Right kidney (tissue), 9 donors: ENCODE results near the gene MARCHF9.
"Not testable (repeated sequence)": the region's sequence is repeated elsewhere in the genome, so short reads cannot be mapped to it uniquely, and the experiment has no call there.

Source experiments
- DNase-seq: peaks from one replicate; pipeline ENCODE4 v3.0.0-alpha.2; 2016
- long read RNA-seq, 8 donors: transcript quantifications; one replicate each; lab custom pipeline, GENCODE V29; 2026

Gene MARCHF9, protein sequence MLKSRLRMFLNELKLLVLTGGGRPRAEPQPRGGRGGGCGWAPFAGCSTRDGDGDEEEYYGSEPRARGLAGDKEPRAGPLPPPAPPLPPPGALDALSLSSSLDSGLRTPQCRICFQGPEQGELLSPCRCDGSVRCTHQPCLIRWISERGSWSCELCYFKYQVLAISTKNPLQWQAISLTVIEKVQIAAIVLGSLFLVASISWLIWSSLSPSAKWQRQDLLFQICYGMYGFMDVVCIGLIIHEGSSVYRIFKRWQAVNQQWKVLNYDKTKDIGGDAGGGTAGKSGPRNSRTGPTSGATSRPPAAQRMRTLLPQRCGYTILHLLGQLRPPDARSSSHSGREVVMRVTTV
- long read RNA-seq, donor 1, transcript MARCH9-201 (4 exons, 2,982 nt), result major isoform, 7 of 10 reads
- long read RNA-seq, donor 1, partial matches to known transcripts, result 0 of 10 reads
- long read RNA-seq, donor 1, other reads (novel, unspliced or antisense), result 0 of 10 reads
- long read RNA-seq, donor 2, transcript MARCH9-201 (4 exons, 2,982 nt), result major isoform, 5 of 6 reads
- long read RNA-seq, donor 2, partial matches to known transcripts, result 0 of 6 reads
- long read RNA-seq, donor 2, other reads (novel, unspliced or antisense), result 0 of 6 reads
- long read RNA-seq, donor 3, transcript MARCH9-201 (4 exons, 2,982 nt), result major isoform, 7 of 8 reads
- long read RNA-seq, donor 3, partial matches to known transcripts, result 0 of 8 reads
- long read RNA-seq, donor 3, other reads (novel, unspliced or antisense), result 0 of 8 reads
- long read RNA-seq, donor 4, transcript MARCH9-203 (2 exons, 830 nt), result major isoform, 5 of 15 reads
- long read RNA-seq, donor 4, transcript MARCH9-201 (4 exons, 2,982 nt), result major isoform, 5 of 15 reads
- long read RNA-seq, donor 4, transcript MARCH9-202 (2 exons, 1,668 nt), result major isoform, 5 of 15 reads
- long read RNA-seq, donor 4, partial matches to known transcripts, result 0 of 15 reads
- long read RNA-seq, donor 4, other reads (novel, unspliced or antisense), result 0 of 15 reads
- long read RNA-seq, donor 5, transcript MARCH9-201 (4 exons, 2,982 nt), result major isoform, 6 of 8 reads
- long read RNA-seq, donor 5, partial matches to known transcripts, result 0 of 8 reads
- long read RNA-seq, donor 5, other reads (novel, unspliced or antisense), result 0 of 8 reads
- long read RNA-seq, donor 6, transcript MARCH9-201 (4 exons, 2,982 nt), result major isoform, 11 of 14 reads
- long read RNA-seq, donor 6, partial matches to known transcripts, result 0 of 14 reads
- long read RNA-seq, donor 6, other reads (novel, unspliced or antisense), result 0 of 14 reads
- long read RNA-seq, donor 7, transcript MARCH9-201 (4 exons, 2,982 nt), result major isoform, 7 of 15 reads
- long read RNA-seq, donor 7, partial matches to known transcripts, result 6 of 15 reads
- long read RNA-seq, donor 7, other reads (novel, unspliced or antisense), result 0 of 15 reads
- long read RNA-seq, donor 8, transcript MARCH9-201 (4 exons, 2,982 nt), result major isoform, 7 of 19 reads
- long read RNA-seq, donor 8, partial matches to known transcripts, result 5 of 19 reads
- long read RNA-seq, donor 8, other reads (novel, unspliced or antisense), result 0 of 19 reads

GRCh38 chr12:57754411-57755193 is at the start of gene MARCHF9:
TSS of gene MARCHF9 (plus strand) at chr12:57755103. CDS start at chr12:57755529, 426 bp downstream.
- DNase-seq, result peak; percentile 65

DNA sequence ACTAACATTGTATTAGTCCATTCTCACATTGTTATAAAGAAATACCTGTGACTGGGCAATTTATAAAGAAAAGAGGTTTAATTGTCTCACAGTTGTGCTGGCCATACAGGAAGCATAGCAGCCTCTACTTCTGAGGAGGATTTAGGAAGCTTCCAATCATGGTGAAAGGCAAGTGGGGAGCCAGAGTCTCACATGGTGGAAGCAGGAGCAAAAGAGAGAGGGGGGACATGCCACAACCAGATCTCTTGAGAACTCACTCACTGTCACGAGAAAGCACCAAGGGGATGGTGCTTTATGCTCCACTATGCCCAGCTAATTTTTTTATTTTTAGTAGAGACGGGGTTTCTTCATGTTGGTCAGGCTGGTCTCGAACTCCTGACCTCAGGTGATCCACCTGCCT is 47.7 kb upstream of the MARCHF9 start:
- DNase-seq, result no peak

GRCh38 chr12:57708296-57708695 is 46.6 kb upstream of the MARCHF9 start:
- DNase-seq, result no peak

DNA sequence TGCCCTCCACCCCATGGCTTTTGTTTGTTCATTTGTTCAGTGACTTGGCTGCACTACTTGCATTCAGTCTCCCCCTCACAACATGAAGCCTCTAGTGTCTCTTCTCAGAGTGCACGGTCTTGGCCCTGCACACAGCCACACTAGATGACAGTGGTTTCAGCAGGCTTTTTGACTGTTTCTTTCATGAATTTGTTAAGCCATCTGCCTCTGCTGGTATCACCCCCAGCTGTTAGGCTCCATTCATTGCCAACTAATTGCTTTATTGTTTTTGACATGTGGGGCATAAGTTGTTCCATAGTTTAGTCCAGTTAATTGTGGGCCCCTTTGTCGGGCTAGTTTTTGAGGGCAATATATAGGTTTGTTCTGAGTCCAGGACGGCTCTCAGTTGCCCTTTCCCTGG is 42.2 kb upstream of the MARCHF9 start:
- DNase-seq, result no peak

GRCh38 chr12:57713209-57713608 is 41.7 kb upstream of the MARCHF9 start:
- DNase-seq, result no peak

DNA sequence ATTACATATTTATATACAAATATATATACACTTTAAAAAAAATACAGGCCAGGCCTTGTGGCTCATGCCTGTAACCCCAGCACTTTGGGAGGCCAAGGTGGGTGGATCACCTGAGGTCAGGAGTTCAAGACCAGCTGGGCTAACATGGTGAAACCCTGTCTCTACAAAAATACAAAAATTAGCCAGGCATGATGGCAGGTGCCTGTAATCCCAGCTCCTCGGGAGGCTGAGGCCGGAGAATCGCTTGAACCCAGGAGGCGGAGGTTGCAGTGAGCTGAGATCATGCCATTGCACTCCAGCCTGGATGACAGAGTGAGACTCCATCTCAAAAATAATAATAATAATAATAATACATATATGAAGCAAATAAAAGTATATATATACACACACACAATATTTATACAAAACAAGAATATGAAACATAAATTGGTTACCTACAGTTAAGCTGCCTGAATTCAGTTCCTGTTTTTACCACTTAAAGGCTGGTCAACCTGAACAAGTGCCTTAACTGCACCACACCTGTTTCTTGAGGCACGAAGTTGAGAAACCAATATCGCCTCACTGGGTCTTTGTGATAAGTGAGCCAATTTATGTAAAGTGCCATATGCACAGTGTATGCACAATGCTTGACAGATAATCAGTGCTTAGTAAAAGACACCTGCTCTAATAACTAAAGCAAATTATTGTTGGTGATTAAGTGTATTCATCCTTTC is 39.7 kb upstream of the MARCHF9 start:
- DNase-seq, result not testable (repeated sequence)

DNA sequence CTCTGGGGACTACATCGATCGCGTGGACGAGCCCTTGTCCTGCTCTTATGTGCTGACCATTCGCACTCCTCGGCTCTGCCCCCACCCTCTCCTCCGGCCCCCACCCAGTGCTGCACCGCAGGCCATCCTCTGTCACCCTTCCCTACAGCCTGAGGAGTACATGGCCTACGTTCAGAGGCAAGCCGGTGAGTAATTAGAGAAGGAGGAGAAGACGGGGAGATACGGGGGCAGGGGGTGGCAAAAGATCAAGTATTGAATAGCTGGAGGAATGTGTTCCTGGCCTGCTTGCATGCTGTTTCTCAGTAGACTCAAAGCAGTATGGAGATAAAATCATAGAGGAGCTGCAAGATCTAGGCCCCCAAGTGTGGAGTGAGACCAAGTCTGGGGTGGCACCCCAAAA is 39.1 kb upstream of the MARCHF9 start:
- no peak for DNase-seq

GRCh38 chr12:57716305-57716704 is 38.6 kb upstream of the MARCHF9 start:
- no peak for DNase-seq

GRCh38 chr12:57717131-57717530 is 37.8 kb upstream of the MARCHF9 start:
- no peak for DNase-seq

DNA sequence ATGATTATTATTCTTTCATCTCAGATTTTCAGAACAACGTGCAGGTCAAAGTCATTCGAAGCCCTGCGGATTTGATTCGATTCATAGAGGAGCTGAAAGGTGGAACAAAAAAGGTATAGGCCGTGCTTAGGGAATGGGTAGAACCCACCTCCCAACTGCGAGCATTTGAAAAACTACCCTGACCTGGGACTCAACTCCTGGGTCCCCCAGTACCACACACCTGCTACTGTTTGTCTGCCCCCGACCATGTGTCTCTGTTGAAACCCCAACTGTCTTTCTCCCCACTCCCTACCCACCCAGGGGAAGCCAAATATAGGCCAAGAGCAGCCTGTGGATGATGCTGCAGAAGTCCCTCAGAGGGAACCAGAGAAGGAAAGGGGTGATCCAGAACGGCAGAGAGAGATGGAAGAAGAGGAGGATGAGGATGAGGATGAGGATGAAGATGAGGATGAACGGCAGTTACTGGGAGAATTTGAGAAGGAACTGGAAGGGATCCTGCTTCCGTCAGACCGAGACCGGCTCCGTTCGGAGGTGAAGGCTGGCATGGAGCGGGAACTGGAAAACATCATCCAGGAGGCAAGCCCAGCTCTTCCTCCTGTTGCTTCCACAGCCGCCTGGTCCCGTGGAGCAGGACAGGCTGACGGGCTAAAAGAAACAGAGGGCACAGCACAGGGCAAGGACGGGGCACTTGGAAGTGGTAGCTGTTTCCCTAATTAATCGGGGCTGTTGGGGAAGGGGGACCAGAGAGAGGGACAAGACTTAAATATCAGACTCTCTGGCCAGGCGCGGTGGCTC is 36.9 kb upstream of the MARCHF9 start:
- no peak for DNase-seq

GRCh38 chr12:57718641-57719528 is 36.0 kb upstream of the MARCHF9 start:
- no peak for DNase-seq

GRCh38 chr12:57719777-57720605 is 34.9 kb upstream of the MARCHF9 start:
- DNase-seq, result no peak

- DNase-seq, result no peak
These were observed 34.0 kb upstream of the MARCHF9 start for GRCh38 chr12:57720606-57721595.

- DNase-seq, result not testable (repeated sequence)
These were observed 32.9 kb upstream of the MARCHF9 start for GRCh38 chr12:57721846-57722608.
